H1 (cell line): ENCODE data around the gene ACAA1. TPM values are rescaled to one million over a fixed set of nuclear protein-coding genes. Genes with fewer than 3 reads are reported as not detected.

Experiments
- CTCF ChIA-PET: fragments of 300-600 bp; sonication (Branson Sonifier 250); formaldehyde crosslinking; loops from one replicate; lab custom pipeline; 2021; ENCODE audit not compliant: partially characterized antibody; lab: Charles Lee
- POLR2A ChIA-PET: fragments of 300-600 bp; sonication (Branson Sonifier 250); formaldehyde crosslinking; loops from one replicate; lab custom pipeline; 2021; ENCODE audit warnings: inconsistent platforms; ENCODE audit not compliant: partially characterized antibody; lab: Charles Lee
- DNase-seq, 2 experiments: peaks; one replicate each; pipeline versions ENCODE4 v3.0.0 to v3.0.0-alpha.2; 2010 to 2022; ENCODE audit warnings: low spot score in 2 of 2, low read depth in 1 of 2, mixed read lengths in 1 of 2
- FAIRE-seq: peaks from 2 replicates; lab custom pipeline; 2011; peaks lifted over from hg19 to GRCh38; lab: Jason Lieb, UNC
- H2AFZ ChIP-seq: 2 replicates; pipeline ENCODE4 v1.8.1; 2012; ENCODE audit warnings: low read length, inconsistent platforms
- H2AK5ac ChIP-seq: 2 replicates; pipeline ENCODE4 v1.6.1; 2013; ENCODE audit warnings: low read depth, low read length
- H2BK120ac ChIP-seq: replicated peaks from 2 replicates; pipeline ENCODE3; 2013; ENCODE audit warnings: low read depth, low read length, inconsistent platforms
- H2BK12ac ChIP-seq: 2 replicates; pipeline ENCODE4 v1.6.1; 2013; ENCODE audit warnings: low read depth, low read length
- H2BK15ac ChIP-seq: 2 replicates; pipeline ENCODE4 v1.6.1; 2013; ENCODE audit warnings: low read length
- H2BK20ac ChIP-seq: 2 replicates; pipeline ENCODE4 v1.6.1; 2013; ENCODE audit warnings: low read length
- H2BK5ac ChIP-seq: 2 replicates; pipeline ENCODE4 v1.6.1; 2013; ENCODE audit warnings: low read depth, low read length
- H3K14ac ChIP-seq: 2 replicates; pipeline ENCODE4 v1.6.1; 2013; ENCODE audit warnings: inconsistent platforms; ENCODE audit not compliant: insufficient read length
- H3K18ac ChIP-seq: 2 replicates; pipeline ENCODE4 v1.6.1; 2013; ENCODE audit warnings: low read length; ENCODE audit errors: extremely low read depth
- H3K23ac ChIP-seq: 2 replicates; pipeline ENCODE4 v1.6.1; 2013; ENCODE audit warnings: inconsistent platforms; ENCODE audit not compliant: insufficient read length
- H3K23me2 ChIP-seq: 2 replicates; pipeline ENCODE4 v1.6.1; 2013; ENCODE audit warnings: low read depth, low read length
- H3K27ac ChIP-seq: 2 replicates; pipeline ENCODE4 v1.6.1; 2011; ENCODE audit warnings: low read depth, low read length, inconsistent platforms
- H3K27me3 ChIP-seq, 4 experiments: replicated peaks in 1 of 4; 1 replicate in 1 of 4; 2 replicates in 3 of 4; pipeline versions ENCODE4 v1.6.1 to v1.8.1; 2011 to 2013; ENCODE audit warnings: low read length in 3 of 4, mild to moderate bottlenecking in 3 of 4, inconsistent platforms in 2 of 4, mixed read lengths in 2 of 4, moderate library complexity in 1 of 4; ENCODE audit not compliant: control insufficient read depth in 3 of 4, insufficient read depth in 3 of 4; ENCODE audit errors: extremely low read depth in 1 of 4
- H3K36me3 ChIP-seq, 4 experiments: 2 replicates each; pipeline versions ENCODE4 v1.6.1 to v1.8.1; 2011 to 2013; ENCODE audit warnings: mild to moderate bottlenecking in 4 of 4, low read length in 3 of 4, moderate library complexity in 2 of 4, control low read depth in 1 of 4, inconsistent platforms in 1 of 4; ENCODE audit not compliant: insufficient read depth in 4 of 4, control insufficient read depth in 2 of 4
- H3K4ac ChIP-seq: replicated peaks from 2 replicates; pipeline ENCODE3; 2013; ENCODE audit warnings: low read length, low read depth, mixed read lengths, inconsistent platforms; ENCODE audit not compliant: insufficient read length
- H3K4me1 ChIP-seq, 4 experiments: replicated peaks in 1 of 4; 1 replicate in 1 of 4; 2 replicates in 3 of 4; pipeline versions ENCODE4 v1.6.1 to v1.8.1; 2011 to 2013; ENCODE audit warnings: low read length in 3 of 4, inconsistent platforms in 2 of 4, mixed read lengths in 1 of 4; ENCODE audit not compliant: insufficient read depth in 4 of 4, control insufficient read depth in 3 of 4
- H3K4me2 ChIP-seq, 2 experiments: 2 replicates each; pipeline versions ENCODE4 v1.6.1 to v1.8.1; 2011 to 2013; ENCODE audit warnings: low read depth in 2 of 2, low read length in 2 of 2, control low read depth in 1 of 2, inconsistent platforms in 1 of 2, mild to moderate bottlenecking in 1 of 2; ENCODE audit not compliant: insufficient read depth in 1 of 2
- H3K4me3 ChIP-seq, 4 experiments: fragments of 200-600, 300-600 bp in 1 of 4; sonication (generic), shearing (Covaris generic), sonication (Bioruptor Twin) in 1 of 4; 2 replicates each; pipeline versions ENCODE4 v1.5.1 to v1.8.1; 2011 to 2016; ENCODE audit warnings: low read length in 4 of 4, low read depth in 3 of 4, control low read depth in 2 of 4, inconsistent platforms in 2 of 4, mild to moderate bottlenecking in 2 of 4, mixed read lengths in 1 of 4, moderate library complexity in 1 of 4; ENCODE audit not compliant: insufficient read depth in 2 of 4; ENCODE audit errors: extremely low read depth in 1 of 4
- H3K56ac ChIP-seq: replicated peaks from 2 replicates; pipeline ENCODE3; 2013; ENCODE audit warnings: low read depth, mild to moderate bottlenecking, mixed read lengths, low read length, inconsistent platforms; ENCODE audit not compliant: insufficient read length
- H3K79me1 ChIP-seq: 2 replicates; pipeline ENCODE4 v1.6.1; 2013; ENCODE audit warnings: low read depth, low read length, control low read depth
- H3K79me2 ChIP-seq, 2 experiments: 2 replicates each; pipeline versions ENCODE4 v1.6.1 to v1.8.1; 2012 to 2013; ENCODE audit warnings: low read length in 2 of 2, mild to moderate bottlenecking in 2 of 2, inconsistent platforms in 1 of 2; ENCODE audit not compliant: insufficient read depth in 2 of 2, control insufficient read depth in 1 of 2
- H3K9ac ChIP-seq, 4 experiments: replicated peaks in 1 of 4; 1 replicate in 1 of 4; 2 replicates in 3 of 4; pipeline versions ENCODE4 v1.6.1 to v1.8.1; 2011 to 2013; ENCODE audit warnings: low read depth in 3 of 4, low read length in 3 of 4, control low read depth in 2 of 4, mild to moderate bottlenecking in 2 of 4, moderate library complexity in 2 of 4, inconsistent platforms in 1 of 4; ENCODE audit errors: extremely low read depth in 1 of 4
- H3K9me3 ChIP-seq, 2 experiments: 2 replicates each; pipeline versions ENCODE4 v1.6.1 to v1.8.1; 2012 to 2013; ENCODE audit warnings: mild to moderate bottlenecking in 2 of 2, moderate library complexity in 2 of 2, control low read depth in 1 of 2, inconsistent platforms in 1 of 2, low read depth in 1 of 2, low read length in 1 of 2, mixed read lengths in 1 of 2; ENCODE audit not compliant: insufficient read depth in 2 of 2
- H4K20me1 ChIP-seq, 2 experiments: replicated peaks in 1 of 2; 2 replicates each; pipeline versions ENCODE3 to v1.8.1; 2011 to 2013; ENCODE audit warnings: inconsistent platforms in 2 of 2, low read length in 2 of 2, mild to moderate bottlenecking in 1 of 2; ENCODE audit not compliant: insufficient read depth in 2 of 2, control insufficient read depth in 1 of 2
- H4K5ac ChIP-seq: 2 replicates; pipeline ENCODE4 v1.6.1; 2013; ENCODE audit warnings: low read length, low read depth, mixed read lengths, inconsistent platforms; ENCODE audit not compliant: insufficient read length
- H4K8ac ChIP-seq: 2 replicates; pipeline ENCODE4 v1.8.0; 2013; ENCODE audit warnings: mild to moderate bottlenecking, moderate library complexity, low read length, inconsistent platforms; ENCODE audit not compliant: insufficient read depth; ENCODE audit errors: extremely low read depth
- H4K91ac ChIP-seq: replicated peaks from 2 replicates; pipeline ENCODE3; 2013; ENCODE audit warnings: low read length, mixed read lengths, inconsistent platforms; ENCODE audit not compliant: insufficient read length
- BACH1 ChIP-seq: IDR thresholded peaks from 2 replicates; pipeline ENCODE4 v1.6.1; 2012; ENCODE audit warnings: low read length, improper control_type of control experiment
- BCL11A ChIP-seq, 2 experiments: IDR thresholded peaks; one replicate each; pipeline ENCODE4 v1.6.1; 2011; ENCODE audit warnings: low read depth in 2 of 2, low read length in 2 of 2, mild to moderate bottlenecking in 2 of 2
- CBX8 ChIP-seq: fragments of 300-800, 300-1000 bp; sonication (generic); IDR thresholded peaks from 2 replicates; pipeline ENCODE4 v1.7.1; 2016; ENCODE audit warnings: low read depth, low read length, borderline replicate concordance
- CEBPB ChIP-seq: IDR thresholded peaks from 2 replicates; pipeline ENCODE4 v1.6.1; 2012; ENCODE audit warnings: low read depth, low read length
- CTBP2 ChIP-seq: IDR thresholded peaks from 2 replicates; pipeline ENCODE4 v1.7.0; 2011; ENCODE audit warnings: borderline replicate concordance, mild to moderate bottlenecking, moderate library complexity, mixed read lengths, low read length; ENCODE audit not compliant: insufficient read depth, insufficient read length
- HDAC2 ChIP-seq, 2 experiments: fragments of 300-600 bp in 1 of 2; sonication (generic) in 1 of 2; IDR thresholded peaks; 2 replicates each; pipeline ENCODE4 v1.6.1; 2011 to 2012; ENCODE audit warnings: low read depth in 2 of 2, low read length in 2 of 2, mild to moderate bottlenecking in 2 of 2, moderate library complexity in 2 of 2, borderline replicate concordance in 1 of 2, inconsistent platforms in 1 of 2
- JUND ChIP-seq: IDR thresholded peaks from 2 replicates; pipeline ENCODE4 v1.6.1; 2011; ENCODE audit warnings: mild to moderate bottlenecking, improper control_type of control experiment, low read length
- KDM5A ChIP-seq: fragments of 200-600 bp; IDR thresholded peaks from 2 replicates; pipeline ENCODE4 v1.7.1; 2012; ENCODE audit warnings: mild to moderate bottlenecking, low read length, inconsistent platforms, mixed read lengths
- NRF1 ChIP-seq: IDR thresholded peaks from 2 replicates; pipeline ENCODE4 v1.6.1; 2011; ENCODE audit warnings: mild to moderate bottlenecking, low read depth, low read length, improper control_type of control experiment
- SIRT6 ChIP-seq: IDR thresholded peaks from one replicate; pipeline ENCODE4 v1.7.1; 2012; ENCODE audit warnings: low read length, inconsistent platforms
- SUZ12 ChIP-seq: fragments of 200-600 bp; sonication (generic); IDR thresholded peaks from 2 replicates; pipeline ENCODE4 v1.6.1; 2012; ENCODE audit warnings: mild to moderate bottlenecking, inconsistent platforms, low read length, moderate library complexity, mixed read lengths
- WGBS, 2 experiments: shearing (Covaris generic) in 1 of 2; methylation state at CpG; one replicate each; pipeline versions ENCODE4 v1.1.6 to v1.1.7; 2013 to 2015; ENCODE audit warnings: low lambda C conversion rate in 2 of 2, mixed read lengths in 2 of 2, inconsistent platforms in 1 of 2, low coverage in 1 of 2, missing lambda C conversion rate in 1 of 2; ENCODE audit not compliant: insufficient replicate concordance in 2 of 2, insufficient coverage in 1 of 2, insufficient read length in 1 of 2; ENCODE audit errors: extremely low coverage in 1 of 2, missing lambda C conversion rate in 1 of 2; 5-methylcytosine and 5-hydroxymethylcytosine counted together
- polyA plus RNA-seq, 7 experiments: library from polyadenylated mRNA; depleted of rRNA in 3 of 7; stranded (reverse) in 5 of 7; unstranded in 2 of 7; fragments of >200 nt in 5 of 7; fragments of 200-250 nt in 2 of 7; gene quantifications; 1 replicate in 5 of 7; 2 replicates in 1 of 7; 4 replicates in 1 of 7; pipeline versions ENCODE4 v1.2.1 to v1.2.3, GENCODE V29; 2011 to 2013; ENCODE audit warnings: missing spikeins in 2 of 7, mixed read lengths in 2 of 7
- total RNA-seq: library from RNA; stranded (reverse); fragmentation: NEBNext Ultra II Directional; extraction: Animal tissue kit (Norgen Biotek cat#: 25700); gene quantifications from 2 replicates; pipeline ENCODE4 v1.2.1, GENCODE V29; 2021
- TF ChIP-seq, protein P1 (sequence below): IDR thresholded peaks from 2 replicates; pipeline ENCODE4 v1.6.1; 2011; ENCODE audit warnings: low read depth, mild to moderate bottlenecking, low read length; ENCODE audit not compliant: insufficient read depth

ACAA1 gene
- total and polyA plus RNA-seq, 2 of the 8 experiments (the other 6 are each of a cell fraction or from before 2014, with no cell fraction given): 23.1 to 34.8 TPM

DNA sequence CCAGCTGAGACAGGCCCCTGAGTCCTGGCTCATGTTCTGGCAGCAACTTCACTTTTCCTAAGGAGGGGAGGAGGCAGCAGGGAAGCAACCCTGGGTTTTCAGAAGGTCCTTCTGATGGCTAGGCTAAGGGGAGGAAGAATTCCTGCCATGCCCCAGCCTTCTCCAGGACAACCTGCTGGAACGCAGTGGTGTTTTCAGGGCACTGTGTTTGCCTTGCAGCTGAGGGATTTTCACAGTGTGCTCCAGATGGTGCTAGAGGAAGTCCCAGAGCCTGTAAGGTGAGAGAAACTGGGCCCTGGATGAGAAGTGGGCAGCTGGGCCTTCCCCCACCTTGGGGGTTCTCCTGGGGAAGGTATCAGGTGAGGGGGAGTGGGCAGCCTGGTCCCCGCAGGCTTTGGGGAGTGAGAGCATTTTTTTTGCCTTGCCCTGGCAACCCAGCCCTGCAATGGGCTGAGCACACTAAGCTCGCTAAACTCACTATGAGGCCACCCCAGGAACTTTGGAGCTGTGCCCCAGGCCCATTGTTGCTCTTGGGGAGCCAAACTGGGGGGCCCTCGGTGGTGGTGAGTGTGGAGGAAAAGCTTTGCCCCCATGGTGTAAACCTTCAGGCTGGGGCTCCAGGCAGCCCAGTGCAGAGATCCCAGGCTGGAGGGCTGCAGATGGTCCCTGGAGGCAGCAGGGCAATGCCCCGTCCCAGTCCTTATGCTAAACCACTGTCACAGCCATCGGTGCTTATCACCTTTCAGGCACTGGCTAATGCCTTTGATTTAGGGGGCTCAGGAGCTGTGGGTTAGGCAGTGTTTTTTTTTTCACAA, 41.1 kb downstream of the ACAA1 start:
- Histone ChIP-seq H2AFZ (no peak overlapping the region), H3K36me3 (no peaks in the 10 kb centered on the region), H3K56ac (no peak overlapping the region), H2BK5ac (no peak overlapping the region), H3K23me2 (no peaks in the 10 kb centered on the region), H2BK15ac (no peak overlapping the region), H3K79me2 (no peaks in the 10 kb centered on the region), H3K4me2 (no peak overlapping the region), H4K20me1 (no peaks in the 10 kb centered on the region), H4K91ac (peak overlapping the region; percentile 26), H3K27ac (no peak overlapping the region), H3K4me1 (peaks cover 3 to 13% (median 4%) of the 10 kb centered on the region in 4 experiments; a peak in 6 of 7 replicates), H2BK120ac (no peak overlapping the region), H3K9ac (no peak overlapping the region), H3K23ac (no peak overlapping the region), H3K79me1 (no peaks in the 10 kb centered on the region), H2AK5ac (no peak overlapping the region), H2BK20ac (no peak overlapping the region), H4K5ac (no peak overlapping the region), H3K27me3 (peaks cover 0 to 2% (median 0%) of the 10 kb centered on the region in 4 experiments; a peak in 1 of 7 replicates), H3K14ac (no peak overlapping the region), H3K4ac (no peak overlapping the region), H2BK12ac (no peak overlapping the region), H4K8ac (no peak overlapping the region), H3K4me3 (no peak overlapping the region), H3K18ac (no peak overlapping the region), H3K9me3 (no peaks in the 10 kb centered on the region)
- WGBS, 2 experiments: 94% methylated on average over 6 of the region's 6 CpGs; no CpG with 5 or more reads in 1 of the 2 experiments
- POLR2A ChIA-PET: no interaction called here
- CTCF ChIA-PET: interaction anchor here (0.6 to 4.0 kb wide), 4 partner anchors 13 to 99 kb away, joined by 3 to 10 read pairs (median 4); no protein-coding TSS in a partner anchor
- no peak for FAIRE-seq
- no peak for DNase-seq
- TF ChIP-seq SUZ12 (no peak), JUND (no peak), KDM5A (no peak), CEBPB (no peak), HDAC2 (IDR thresholded peaks at IDR 0.05; ENCODE audit: borderline replicate concordance in 1 of 2, low read depth in 2 of 2, low read length in 2 of 2) (no peak), NRF1 (no peak), BCL11A (IDR thresholded peaks at IDR 0.05; ENCODE audit: low read depth in 2 of 2, low read length in 2 of 2) (no peak), CBX8 (no peak), CTBP2 (no peak), BACH1 (no peak), SIRT6 (no peak)
- TF ChIP-seq, protein P1, sequence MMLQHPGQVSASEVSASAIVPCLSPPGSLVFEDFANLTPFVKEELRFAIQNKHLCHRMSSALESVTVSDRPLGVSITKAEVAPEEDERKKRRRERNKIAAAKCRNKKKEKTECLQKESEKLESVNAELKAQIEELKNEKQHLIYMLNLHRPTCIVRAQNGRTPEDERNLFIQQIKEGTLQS: no peak
